Measurements from ENCODE around the gene DDIT3.

DNA sequence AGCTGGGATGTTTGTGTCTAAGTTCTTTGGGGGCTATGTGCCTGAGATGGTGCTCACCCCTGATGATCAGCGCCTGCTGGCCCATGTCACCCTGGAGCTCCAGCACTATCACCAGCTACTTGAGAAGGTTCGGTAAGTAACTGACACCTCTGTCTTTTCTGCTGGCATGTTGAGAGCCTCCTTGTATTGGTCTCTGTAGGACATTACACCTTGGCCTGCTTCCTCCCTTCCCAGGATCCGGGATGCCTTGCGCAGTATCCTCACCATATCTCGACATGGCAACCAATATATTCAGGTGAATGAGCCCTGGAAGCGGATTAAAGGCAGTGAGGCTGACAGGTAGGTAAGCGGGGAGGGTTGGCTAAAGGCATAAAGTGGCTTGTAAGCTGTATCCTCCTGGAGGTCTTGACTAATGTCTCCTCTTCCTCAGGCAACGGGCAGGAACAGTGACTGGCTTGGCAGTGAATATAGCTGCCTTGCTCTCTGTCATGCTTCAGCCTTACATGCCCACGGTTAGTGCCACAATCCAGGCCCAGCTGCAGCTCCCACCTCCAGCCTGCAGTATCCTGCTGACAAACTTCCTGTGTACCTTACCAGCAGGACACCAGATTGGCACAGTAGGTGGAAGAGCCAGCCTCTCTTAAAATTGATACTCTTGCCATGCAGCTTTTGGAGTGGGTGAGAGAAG, 5.5 kb downstream of the DDIT3 start:
- TF ChIP-seq, protein P1, sequence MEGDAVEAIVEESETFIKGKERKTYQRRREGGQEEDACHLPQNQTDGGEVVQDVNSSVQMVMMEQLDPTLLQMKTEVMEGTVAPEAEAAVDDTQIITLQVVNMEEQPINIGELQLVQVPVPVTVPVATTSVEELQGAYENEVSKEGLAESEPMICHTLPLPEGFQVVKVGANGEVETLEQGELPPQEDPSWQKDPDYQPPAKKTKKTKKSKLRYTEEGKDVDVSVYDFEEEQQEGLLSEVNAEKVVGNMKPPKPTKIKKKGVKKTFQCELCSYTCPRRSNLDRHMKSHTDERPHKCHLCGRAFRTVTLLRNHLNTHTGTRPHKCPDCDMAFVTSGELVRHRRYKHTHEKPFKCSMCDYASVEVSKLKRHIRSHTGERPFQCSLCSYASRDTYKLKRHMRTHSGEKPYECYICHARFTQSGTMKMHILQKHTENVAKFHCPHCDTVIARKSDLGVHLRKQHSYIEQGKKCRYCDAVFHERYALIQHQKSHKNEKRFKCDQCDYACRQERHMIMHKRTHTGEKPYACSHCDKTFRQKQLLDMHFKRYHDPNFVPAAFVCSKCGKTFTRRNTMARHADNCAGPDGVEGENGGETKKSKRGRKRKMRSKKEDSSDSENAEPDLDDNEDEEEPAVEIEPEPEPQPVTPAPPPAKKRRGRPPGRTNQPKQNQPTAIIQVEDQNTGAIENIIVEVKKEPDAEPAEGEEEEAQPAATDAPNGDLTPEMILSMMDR (IDR thresholded peaks at IDR 0.05; ENCODE audit: low read length): no peak
- no peak for TF ChIP-seq EZH2 (IDR thresholded peaks at IDR 0.05; ENCODE audit: borderline replicate concordance, low read length)
